ENCODE data around the gene ITPR2.

The ITPR2 gene

DNA sequence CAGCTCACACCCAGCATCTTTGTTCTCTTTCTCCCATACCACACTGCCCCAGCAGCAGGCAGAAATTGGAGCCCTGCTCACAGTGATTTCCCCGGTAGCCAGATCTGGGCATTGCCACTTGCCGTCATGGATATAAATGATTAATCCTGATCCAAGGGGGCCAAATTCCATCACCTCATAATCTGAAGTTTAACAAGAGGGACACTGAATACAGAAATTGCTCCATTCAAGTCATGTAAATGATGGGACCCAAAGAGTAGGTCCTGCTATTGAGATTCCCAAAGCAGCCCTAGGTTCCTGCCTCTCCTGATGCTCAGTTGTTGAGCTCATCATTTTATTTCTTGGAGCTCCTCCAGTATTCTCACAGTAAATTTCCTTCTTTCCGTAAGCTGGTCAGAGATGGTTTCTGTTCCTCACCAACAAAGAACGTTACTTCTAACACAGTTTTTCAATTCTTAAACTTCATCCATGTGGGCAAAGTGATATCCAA, 11.7 kb downstream of the ITPR2 start:
- DNase-seq (ENCODE audit: low read depth, low spot score) = peak; percentile 31

DNA sequence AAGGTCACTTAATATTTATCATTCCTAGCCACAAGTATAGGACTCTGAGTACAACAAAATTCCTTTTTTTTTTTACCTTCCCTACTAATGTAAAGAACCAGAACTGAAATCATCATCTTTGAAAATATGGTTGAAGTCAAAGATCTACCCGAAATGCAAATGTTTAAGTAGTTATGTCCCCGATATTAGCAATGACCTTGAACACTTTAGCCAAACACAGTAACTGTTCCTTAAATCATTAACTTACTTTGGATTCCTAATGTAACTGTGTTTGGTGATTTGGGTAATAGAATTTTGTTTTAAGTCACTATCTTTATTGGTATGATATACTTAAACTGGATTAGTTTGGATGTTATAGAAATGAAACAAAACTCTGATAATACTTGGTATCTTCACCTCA, 14.4 kb downstream of the ITPR2 start:
- no peak for DNase-seq (ENCODE audit: low read depth, low spot score)

DNA sequence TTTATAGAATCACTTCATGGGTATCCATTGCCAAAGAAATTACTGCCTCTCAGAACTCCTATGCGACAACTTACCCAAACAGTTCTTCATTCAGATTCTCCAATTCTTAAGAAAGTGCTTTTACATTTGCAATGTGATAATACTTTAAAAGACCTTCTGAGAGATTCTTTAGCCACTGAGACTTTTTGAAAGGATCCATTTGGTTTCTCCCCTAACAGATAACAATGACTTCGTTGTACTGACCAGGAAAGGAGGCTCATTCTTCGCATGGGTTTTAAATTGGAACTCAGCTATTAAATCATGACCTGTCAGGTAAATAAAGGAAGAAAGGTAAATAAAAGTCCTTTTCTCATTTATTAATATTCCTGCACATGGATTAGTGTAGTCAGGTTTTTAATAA, 14.8 kb downstream of the ITPR2 start:
- DNase-seq (ENCODE audit: low read depth, low spot score) = no peak

DNA sequence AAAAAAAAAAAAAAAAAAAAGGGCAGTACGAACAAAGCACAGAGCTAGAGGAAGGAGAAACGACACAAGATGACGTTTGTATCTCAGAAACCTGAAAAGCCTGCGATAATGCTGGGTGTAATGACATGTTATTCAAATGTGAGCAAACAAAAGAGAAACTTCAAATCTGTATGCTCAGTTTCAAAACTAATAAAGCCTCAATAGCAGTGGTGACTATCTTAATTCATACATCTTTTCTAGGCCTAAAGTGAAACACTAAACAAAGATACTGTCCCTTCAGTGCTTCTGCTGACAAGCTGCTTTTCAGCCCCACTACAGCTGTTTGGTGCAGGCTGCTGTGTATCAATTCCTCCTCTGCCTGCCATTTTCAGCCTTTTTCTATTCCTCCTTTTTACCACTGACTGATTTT, 15.8 kb downstream of the ITPR2 start:
- DNase-seq (ENCODE audit: low read depth, low spot score) = no peak

DNA sequence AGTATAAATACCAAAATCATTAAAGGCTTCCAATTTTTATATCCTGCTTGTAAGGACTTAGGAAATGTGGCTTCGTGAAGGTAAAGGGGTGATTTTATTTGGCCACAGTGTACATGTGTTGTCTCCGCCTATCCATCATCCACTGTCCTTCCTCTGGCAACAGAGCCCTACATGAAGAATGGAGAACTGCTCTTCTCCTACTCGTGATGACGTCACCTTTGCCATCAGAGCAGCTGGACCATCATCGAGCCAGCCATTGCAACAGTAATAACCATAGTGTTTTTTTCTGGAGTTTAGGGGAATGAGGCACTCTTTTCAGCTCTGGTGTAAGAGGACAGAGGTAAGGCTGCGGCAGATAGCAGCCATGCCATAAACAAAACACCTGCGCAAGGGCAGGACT, 19.2 kb downstream of the ITPR2 start:
- DNase-seq (ENCODE audit: low read depth, low spot score) = no peak

DNA sequence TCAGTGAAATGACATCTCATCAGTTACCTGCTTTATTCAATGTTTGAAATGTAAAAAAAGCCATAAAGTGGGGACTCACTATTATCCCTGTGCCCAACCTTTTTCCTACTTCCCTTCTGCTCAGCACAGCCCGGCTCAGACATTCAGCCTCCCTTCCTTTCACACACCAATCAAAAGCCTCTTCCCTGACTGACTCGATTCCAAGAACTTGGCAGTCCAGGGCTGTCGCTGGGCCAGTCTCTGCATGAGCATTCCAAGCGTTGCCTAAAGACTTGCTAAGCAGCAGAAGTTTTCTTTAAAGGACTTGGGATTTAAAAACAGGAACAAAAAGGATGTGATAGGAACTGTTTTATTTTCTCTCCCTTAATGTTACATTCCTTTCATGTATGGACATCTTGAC, 22.7 kb downstream of the ITPR2 start:
- peak; percentile 92 for DNase-seq (ENCODE audit: low read depth, low spot score)

DNA sequence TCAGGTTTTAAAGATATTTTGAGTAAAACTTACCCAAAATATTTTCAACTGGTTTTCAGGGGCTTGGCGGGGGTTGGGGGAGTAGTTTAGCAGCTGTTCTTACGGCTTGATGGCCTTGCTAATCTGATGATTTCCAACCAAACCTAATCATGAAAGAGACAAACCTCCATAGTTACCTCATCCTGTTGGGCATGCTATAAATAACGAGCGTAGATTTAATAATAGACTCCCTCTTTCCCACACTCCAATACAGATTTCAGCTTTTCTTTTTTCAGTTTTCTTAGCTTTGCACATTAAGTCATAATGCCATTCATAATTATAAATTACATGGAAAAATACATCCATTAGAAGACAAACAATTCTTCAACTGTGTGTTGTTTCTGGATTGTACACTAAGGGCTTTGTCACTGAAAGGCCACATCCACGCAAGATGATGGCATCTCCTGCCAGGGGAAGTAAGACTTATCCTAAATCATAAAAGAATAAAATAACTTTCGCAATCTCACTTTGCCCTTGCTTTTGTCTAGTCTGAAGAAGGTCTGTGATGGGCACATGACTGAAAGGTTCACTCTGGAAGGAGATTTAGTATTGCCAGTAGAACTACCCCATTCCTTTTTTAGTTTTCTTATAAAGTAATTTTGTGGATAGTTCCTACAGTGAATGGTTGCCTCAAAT, 23.2 kb downstream of the ITPR2 start:
- DNase-seq (ENCODE audit: low read depth, low spot score) = no peak

DNA sequence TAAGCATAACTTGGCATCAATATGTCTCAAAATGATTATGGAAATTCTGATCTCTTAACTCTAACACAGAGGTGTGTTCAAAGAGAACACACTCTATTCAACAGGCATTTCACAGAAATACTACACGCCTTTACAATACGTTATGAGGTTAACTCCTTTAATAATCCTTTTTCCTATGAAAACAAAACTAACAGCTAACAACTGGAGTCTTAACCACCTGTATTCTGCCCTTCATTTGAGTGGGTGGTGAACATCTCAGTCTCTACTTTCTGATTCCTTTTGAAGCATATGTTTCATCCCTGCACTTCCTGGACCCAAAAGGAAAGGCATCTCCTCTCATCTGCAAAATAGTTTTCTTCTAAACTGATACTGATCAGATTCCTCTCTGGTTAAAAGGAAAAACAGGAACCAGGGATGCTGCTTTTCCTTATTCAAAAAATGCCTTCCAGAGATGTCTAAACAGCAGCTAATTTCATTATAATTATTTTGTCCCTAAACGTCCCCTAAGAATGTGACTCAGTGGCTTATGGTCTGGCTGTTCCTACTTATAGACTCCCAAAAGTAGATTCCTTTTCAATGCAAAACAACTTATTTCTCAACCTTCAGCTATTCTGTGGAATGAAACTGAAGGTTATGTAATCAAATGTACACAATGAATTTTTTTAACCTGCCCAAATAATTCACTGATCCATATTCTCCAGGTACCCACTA, 24.1 kb downstream of the ITPR2 start:
- DNase-seq (ENCODE audit: low read depth, low spot score) = no peak

DNA sequence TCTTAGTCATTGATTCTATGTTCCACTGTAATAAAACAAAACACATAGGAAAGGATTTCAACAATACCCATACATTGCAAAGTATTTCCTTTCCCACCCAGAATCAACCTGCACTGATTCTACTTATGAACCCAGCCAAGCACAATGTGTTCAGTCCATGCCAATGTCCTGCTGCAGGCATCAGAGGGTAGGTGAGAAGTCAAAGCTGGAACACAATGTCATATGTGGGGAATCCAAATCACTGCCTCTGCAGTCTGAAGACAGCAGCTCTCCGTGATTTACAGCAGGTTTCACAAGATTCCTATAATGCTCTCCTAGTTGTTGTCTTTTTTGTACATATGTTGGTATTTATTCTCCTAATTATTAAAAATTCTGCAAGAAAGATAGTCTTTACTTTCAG, 25.7 kb downstream of the ITPR2 start:
- no peak for DNase-seq (ENCODE audit: low read depth, low spot score)

DNA sequence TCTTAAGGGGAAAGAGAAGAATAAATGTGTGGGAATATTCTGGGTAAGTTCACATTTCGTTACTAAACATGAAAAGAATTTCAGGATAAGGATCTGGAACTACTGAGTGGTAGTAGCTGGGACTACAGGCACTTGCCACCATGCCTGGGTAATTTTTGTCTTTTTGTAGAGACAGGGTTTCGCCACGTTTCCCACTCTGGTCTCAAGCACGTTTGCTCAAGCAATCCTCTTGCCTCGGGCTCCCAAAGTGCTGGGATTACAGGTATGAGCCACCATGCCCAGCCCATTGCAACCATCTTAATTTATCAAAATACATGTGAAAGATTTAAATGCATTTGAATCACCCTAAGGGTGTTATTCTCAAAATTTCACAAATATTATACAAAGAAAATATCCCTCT, 26.4 kb downstream of the ITPR2 start:
- no peak for DNase-seq (ENCODE audit: low read depth, low spot score)

DNA sequence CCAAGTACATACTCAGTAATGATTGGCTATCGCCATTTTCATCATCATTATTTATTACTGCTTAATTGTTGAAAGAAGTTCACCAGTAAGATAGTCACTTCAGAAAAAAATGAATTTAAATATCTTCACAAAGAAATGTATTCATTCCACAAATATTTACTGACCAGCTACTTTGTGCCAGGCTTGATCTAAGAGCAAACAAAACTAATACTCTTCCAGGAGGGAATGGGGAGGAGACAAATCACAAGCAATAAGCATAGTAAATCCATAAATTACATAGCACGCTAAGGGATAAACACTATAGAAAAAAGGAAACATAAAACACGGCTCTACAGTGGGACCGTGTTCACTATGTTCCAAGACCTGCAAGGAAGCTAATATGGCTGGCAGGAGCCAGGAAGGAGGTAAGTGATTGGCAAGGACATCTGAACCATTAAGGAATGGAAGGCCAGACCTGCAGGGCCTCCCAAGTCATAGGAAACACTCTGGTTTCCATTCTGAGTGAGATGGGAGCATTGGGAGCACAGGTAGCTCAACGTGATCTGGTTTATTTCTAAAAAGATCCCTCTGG, 27.5 kb downstream of the ITPR2 start:
- DNase-seq (ENCODE audit: low read depth, low spot score) = no peak

DNA sequence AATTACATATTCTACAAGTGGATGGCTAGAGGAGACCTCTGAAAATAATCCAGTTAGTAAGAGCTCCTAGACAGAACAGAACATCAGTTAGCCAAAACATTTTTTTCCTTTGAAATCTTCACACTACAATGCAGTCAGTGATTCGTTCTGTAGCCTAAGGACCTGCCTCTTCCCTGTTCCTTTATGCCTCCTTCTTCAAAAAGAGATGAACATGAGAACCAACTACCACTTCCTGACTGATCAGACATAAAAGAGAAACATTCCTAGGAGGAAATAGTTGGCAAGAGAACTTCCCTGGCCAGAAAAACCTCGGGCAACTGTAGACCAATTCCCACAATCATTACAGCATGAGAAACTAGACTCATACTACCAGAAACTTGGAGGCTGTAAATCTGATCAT, 29.4 kb downstream of the ITPR2 start:
- DNase-seq (ENCODE audit: low read depth, low spot score) = peak; percentile 83

DNA sequence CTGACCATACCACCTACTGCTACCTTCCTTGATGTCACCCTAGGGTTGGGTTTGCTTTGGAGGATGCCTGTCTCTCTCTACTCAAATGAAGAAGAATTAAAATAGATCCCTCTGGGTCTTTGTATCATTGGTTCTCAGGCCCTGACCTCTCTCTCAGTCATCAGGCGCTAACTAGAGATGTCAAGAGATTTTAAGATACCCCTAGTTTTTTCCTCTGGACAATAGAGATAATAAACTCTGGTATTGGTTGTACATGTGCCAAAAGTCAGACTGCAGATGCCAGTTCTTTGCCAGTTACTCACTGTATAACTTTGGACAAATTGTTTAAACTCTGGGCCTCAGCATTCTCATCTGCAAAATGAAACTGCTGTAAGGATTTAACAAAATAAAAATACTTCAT, 31.5 kb downstream of the ITPR2 start:
- DNase-seq (ENCODE audit: low read depth, low spot score) = no peak

DNA sequence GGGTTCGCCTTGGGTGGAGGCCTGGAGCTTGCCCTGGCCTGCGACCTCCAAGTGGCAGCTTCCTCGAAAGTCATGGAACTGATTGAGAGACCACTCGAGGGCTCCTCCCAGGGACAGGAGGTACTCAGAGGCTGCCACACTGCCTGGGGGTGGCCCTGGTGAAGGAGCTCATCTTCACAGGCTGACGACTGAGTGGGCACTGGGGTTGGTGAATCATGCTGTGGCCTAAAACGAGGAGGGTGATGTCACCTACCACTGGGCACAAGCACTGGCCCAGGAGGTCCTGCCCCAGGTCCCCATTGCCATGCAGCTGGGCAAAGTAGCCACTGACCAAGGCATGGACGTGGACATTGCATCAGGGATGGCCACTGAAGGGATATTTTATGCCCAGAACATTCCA, 32.1 kb downstream of the ITPR2 start:
- DNase-seq (ENCODE audit: low read depth, low spot score) = no peak

DNA sequence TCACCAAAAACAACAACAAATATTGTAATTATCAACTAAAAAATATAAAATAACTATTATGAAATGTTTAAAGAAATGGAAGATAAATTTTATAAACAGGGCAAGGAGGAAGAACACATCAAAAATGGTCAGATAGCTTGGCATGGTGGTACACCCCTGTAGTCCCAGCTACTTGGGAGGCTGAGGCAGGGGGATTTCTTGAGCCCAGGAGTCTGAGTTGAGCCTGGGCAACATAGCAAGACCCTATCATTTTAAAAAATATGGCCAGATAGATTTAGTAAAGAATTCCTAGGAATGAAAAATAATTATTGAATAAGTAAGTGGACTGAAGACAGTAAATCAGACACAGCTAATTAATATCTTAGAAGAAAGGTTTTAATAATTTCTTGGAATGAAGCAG, 32.6 kb downstream of the ITPR2 start:
- no peak for DNase-seq (ENCODE audit: low read depth, low spot score)

DNA sequence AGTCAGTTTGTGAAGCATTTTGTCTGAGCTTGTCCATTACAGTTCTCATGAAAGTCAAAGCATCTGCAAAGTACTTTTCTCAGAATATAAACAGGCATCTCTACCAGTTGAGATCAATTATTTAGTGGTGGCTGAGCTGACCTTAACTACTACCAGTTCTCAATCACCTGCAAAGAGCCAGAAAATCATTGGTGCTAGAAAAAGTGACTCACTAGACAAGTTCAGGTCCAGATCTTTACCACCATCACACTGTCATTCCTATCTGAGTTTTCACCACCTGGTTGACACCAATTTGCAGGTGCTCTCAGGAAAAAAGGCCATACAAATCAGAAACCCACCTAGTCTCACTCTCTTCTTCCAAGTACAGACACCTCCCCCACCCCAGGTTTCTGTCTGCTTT, 33.3 kb downstream of the ITPR2 start:
- no peak for DNase-seq (ENCODE audit: low read depth, low spot score)

DNA sequence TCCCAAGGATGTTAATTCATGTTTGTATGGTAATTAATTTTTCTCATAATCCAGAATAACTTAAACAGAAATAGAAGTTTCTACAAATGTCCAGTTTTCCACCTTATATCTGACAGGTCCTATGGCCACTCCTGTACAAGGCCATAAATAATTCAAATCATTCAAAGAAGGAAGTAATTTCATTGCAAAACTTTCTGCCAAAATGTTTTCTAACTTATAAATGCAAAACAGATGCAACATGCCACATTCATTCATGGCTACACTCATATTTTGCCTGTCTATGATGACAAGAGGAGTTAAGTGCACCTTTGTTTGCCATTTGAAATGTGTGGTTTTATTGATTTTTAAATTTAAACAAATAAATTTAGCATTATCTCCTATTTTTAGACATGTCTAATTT, 34.4 kb downstream of the ITPR2 start:
- no peak for DNase-seq (ENCODE audit: low read depth, low spot score)

DNA sequence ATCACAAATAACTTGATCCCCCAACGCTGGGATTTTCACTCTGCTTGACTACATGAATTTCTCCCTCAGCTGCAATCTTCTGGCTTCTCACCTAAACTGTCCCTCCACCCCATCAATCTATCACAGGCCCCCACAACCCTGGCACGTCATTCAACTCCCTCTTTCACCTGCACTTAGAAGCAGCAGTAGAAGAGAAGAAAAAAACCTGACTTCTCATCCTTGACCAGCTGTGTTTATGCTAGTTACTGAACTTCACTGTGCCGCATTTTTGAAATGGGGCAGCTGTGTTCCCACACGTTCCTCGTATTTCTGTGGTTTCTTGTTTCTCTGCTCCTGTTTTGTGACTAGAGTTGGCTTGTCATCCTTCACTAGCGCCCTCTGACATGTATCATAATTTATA, 35.0 kb downstream of the ITPR2 start:
- DNase-seq (ENCODE audit: low read depth, low spot score) = peak; percentile 26

DNA sequence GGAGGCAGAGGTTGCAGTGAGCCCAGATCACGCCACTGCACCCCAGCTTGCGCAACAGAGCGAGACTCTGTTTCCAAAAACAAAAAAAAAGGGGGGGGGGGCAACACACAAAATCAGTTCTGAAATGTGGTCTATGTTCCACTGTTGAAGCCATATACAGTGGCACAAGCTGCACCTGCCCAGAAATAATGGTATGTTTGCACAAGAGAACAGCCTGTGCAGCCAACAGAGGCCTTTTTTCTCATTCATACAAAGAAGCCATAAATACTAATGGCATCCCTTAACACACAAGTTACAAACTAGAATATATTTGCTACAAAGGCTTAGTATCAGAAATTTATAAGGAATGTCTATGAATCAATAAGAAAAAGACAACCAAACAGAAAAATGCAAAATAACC, 37.1 kb downstream of the ITPR2 start:
- DNase-seq (ENCODE audit: low read depth, low spot score) = no peak

DNA sequence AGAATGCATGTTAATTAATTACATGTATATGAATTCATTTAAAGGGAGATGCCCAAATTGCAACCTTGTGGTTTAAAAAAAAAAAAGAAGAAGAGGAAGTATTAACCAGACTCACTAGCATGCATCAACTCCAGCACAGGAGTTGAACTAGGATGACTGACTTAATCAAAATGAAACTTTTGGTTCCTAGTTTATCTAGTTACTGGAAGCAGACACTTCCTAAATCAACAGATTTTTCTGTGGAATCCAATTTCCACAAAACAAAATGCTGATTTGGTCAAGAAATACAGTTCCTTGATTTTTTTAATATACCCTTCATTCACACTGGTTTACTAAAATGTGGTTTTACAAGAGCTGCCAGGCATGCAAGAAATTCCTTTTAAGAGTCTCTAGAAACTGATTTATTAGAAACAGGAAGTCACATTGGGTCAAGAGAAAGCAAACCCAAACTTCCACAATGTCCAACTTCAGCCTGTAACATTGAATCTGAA, 41.6 kb downstream of the ITPR2 start:
- DNase-seq (ENCODE audit: low read depth, low spot score) = peak; percentile 63

DNA sequence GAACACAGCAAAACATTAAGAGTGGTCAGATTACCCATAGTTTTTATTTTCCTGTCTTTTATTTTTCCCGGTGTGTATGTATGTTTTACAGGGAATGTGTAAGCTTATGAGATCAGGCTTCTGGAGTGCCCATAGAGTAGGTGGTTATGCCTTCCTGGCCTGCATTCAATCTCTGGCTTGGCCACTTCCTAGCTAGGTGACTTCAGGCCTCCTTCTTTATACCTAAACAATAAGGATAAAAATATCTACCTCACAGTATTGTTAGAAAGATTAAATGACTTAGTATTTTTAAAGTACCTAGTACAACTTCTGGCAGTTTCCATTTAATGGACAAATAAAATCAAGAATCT, 42.4 kb downstream of the ITPR2 start:
- peak; percentile 35 for DNase-seq (ENCODE audit: low read depth, low spot score)

DNA sequence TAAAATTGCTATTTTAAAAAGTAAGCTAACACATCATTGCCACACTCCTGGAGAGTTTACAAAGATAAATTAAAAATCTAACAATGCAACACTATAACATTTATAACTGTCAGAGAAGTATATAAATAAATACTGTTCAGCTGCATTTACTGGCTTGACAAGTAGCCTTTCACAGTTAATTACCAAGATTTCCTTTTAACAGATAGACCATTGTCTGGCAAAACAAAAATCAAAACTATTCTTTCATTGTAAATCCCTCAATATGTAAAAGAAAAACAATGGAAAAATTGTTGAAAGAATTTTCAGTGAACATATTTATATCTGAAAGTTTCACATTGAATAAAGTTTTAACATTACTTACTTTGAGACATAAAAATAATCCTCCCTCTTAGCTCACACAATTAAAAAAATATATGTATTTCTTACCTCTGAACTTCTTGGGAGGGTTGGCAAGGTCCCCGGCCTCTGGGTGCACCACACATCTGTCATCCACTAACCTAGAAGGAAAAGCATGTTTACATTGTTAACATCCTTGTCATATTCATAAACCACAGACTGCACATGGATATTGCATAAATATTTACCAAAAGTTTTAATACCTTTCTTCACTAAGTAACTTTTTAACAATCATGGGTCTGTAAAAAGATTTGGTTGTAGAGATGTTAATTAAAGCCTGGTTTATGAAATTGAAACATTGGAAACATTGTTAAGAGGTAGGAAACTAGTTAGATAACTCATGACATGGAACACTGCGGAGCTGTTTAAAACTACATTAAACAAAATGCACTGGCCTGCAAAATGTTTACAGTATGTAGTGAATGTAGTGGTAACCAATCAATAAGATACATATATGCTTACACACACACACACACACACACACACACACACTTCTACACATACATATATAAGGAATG, 43.0 kb downstream of the ITPR2 start:
- peak; percentile 50 for DNase-seq (ENCODE audit: low read depth, low spot score)
